Measurements from ENCODE around the gene MYLK3. TPM values are rescaled to one million over a fixed set of nuclear protein-coding genes. Genes with fewer than 3 reads are reported as not detected.

The MYLK3 gene
- total RNA-seq, 1 donor from 2014 or later = 261 TPM

- ATAC-seq (no peak), DNase-seq (ENCODE audit: missing footprints) (no peak)
- intact Hi-C loops (cut with DNase I) = no loop called here
Measured at GRCh38 chr16:46730801-46731690, 17.1 kb downstream of the MYLK3 start.

GRCh38 chr16:46730126-46730525, 18.0 kb downstream of the MYLK3 start:
- intact Hi-C loops (cut with DNase I) = no loop called here

GRCh38 chr16:46729326-46729995, 18.7 kb downstream of the MYLK3 start:
- intact Hi-C loops (cut with DNase I) = no loop called here

More at GRCh38 chr16:46730126-46730525, 18.0 kb downstream of the MYLK3 start:
- no peak for DNase-seq (ENCODE audit: missing footprints)
- ATAC-seq = no peak

GRCh38 chr16:46728806-46729205, 19.3 kb downstream of the MYLK3 start:
- intact Hi-C loops (cut with DNase I) = no loop called here
- DNase-seq (ENCODE audit: missing footprints) = no peak
- peak; percentile 12 for ATAC-seq

More at GRCh38 chr16:46729326-46729995, 18.7 kb downstream of the MYLK3 start:
- ATAC-seq (no peak), DNase-seq (ENCODE audit: missing footprints) (no peak)

GRCh38 chr16:46727630-46728029, 20.5 kb downstream of the MYLK3 start:
- DNase-seq (ENCODE audit: missing footprints) = no peak
- ATAC-seq = no peak

GRCh38 chr16:46727184-46727583, 21.0 kb downstream of the MYLK3 start:
- ATAC-seq (peak; percentile 24), DNase-seq (ENCODE audit: missing footprints) (no peak)
- intact Hi-C loops (cut with DNase I) = no loop called here

More at GRCh38 chr16:46727630-46728029, 20.5 kb downstream of the MYLK3 start:
- intact Hi-C loops (cut with DNase I) = no loop called here

GRCh38 chr16:46721885-46722284, 26.3 kb downstream of the MYLK3 start:
- DNase-seq (ENCODE audit: missing footprints) (no peak), ATAC-seq (no peak)
- intact Hi-C loops (cut with DNase I) = no loop called here

GRCh38 chr16:46720619-46721018, 27.5 kb downstream of the MYLK3 start:
- no peak for ATAC-seq
- intact Hi-C loops (cut with DNase I) = no loop called here
- no peak for DNase-seq (ENCODE audit: missing footprints)

GRCh38 chr16:46719528-46719927, 28.6 kb downstream of the MYLK3 start:
- intact Hi-C loops (cut with DNase I) = no loop called here
- no peak for ATAC-seq
- DNase-seq (ENCODE audit: missing footprints) = no peak

- intact Hi-C loops (cut with DNase I) = no loop called here
- no peak for ATAC-seq
- DNase-seq (ENCODE audit: missing footprints) = no peak
Measured at GRCh38 chr16:46718214-46718613, 29.9 kb downstream of the MYLK3 start.

- no peak for DNase-seq (ENCODE audit: missing footprints)
- no peak for ATAC-seq
- intact Hi-C loops (cut with DNase I) = no loop called here
Measured at GRCh38 chr16:46717692-46718091, 30.5 kb downstream of the MYLK3 start.

GRCh38 chr16:46715769-46716305, 32.3 kb downstream of the MYLK3 start:
- intact Hi-C loops (cut with DNase I) = loop anchor here (1.0 kb wide), 1 partner anchor 41 kb away; no protein-coding TSS in a partner anchor
- peak; percentile 79 for ATAC-seq
- DNase-seq (ENCODE audit: missing footprints) = peak; percentile 82

- DNase-seq (ENCODE audit: missing footprints) = no peak
- intact Hi-C loops (cut with DNase I) = no loop called here
- no peak for ATAC-seq
Measured at GRCh38 chr16:46714797-46715591, 33.1 kb downstream of the MYLK3 start.

- DNase-seq (ENCODE audit: missing footprints) (no peak), ATAC-seq (no peak)
- intact Hi-C loops (cut with DNase I) = no loop called here
Measured at GRCh38 chr16:46713634-46714033, 34.5 kb downstream of the MYLK3 start.

- no peak for ATAC-seq
- intact Hi-C loops (cut with DNase I) = no loop called here
- no peak for DNase-seq (ENCODE audit: missing footprints)
Measured at GRCh38 chr16:46712911-46713310, 35.2 kb downstream of the MYLK3 start.

GRCh38 chr16:46711106-46712058, 36.8 kb downstream of the MYLK3 start:
- peak; percentile 75 for DNase-seq (ENCODE audit: missing footprints)
- intact Hi-C loops (cut with DNase I) = no loop called here

GRCh38 chr16:46709469-46710005, 38.6 kb downstream of the MYLK3 start:
- intact Hi-C loops (cut with DNase I) = no loop called here
- ATAC-seq (no peak), DNase-seq (ENCODE audit: missing footprints) (no peak)

More at GRCh38 chr16:46711106-46712058, 36.8 kb downstream of the MYLK3 start:
- peak; percentile 70 for ATAC-seq

Data from Right ventricle myocardium inferior (tissue), 1 donor.